Measurements from ENCODE around the gene CAMK1D. TPM values are rescaled to one million over a fixed set of nuclear protein-coding genes. Genes with fewer than 3 reads are reported as not detected.

Gene CAMK1D
- total and polyA plus RNA-seq, 2 experiments from 2014 or later: 4.6 to 7.2 TPM

GRCh38 chr10:12455766-12456165 is 106.4 kb downstream of the CAMK1D start (continued):
- TF ChIP-seq ZNF462 (CRISPR knock-in tag; IDR thresholded peaks at IDR 0.05): no peak

GRCh38 chr10:12459340-12459739 is 110.0 kb downstream of the CAMK1D start:
- Mint-ChIP-seq H3K27ac (no peak overlapping the region), H3K9me3 (no peaks in the 10 kb centered on the region), H3K4me1 (peaks cover 4% of the 10 kb centered on the region; the same call in 1 of the 3 replicates), H3K36me3 (ENCODE audit: low read depth) (no peaks in the 10 kb centered on the region), H3K4me3 (no peak overlapping the region), H3K27me3 (ENCODE audit: insufficient read depth, low read depth, poor library complexity) (peaks cover 2% of the 10 kb centered on the region)
- ATAC-seq (no peak), DNase-seq (ENCODE audit: low spot score) (no peak)
- Histone ChIP-seq H3K27ac (ENCODE audit: low read depth) (no peak overlapping the region), H4K20me1 (replicated peaks; ENCODE audit: insufficient read depth) (no peaks in the 10 kb centered on the region), H3K4me2 (no peak overlapping the region), H3K9me2 (ENCODE audit: insufficient read depth) (no peaks in the 10 kb centered on the region), H3K4me1 (ENCODE audit: insufficient read depth) (no peaks in the 10 kb centered on the region; the same call in 1 of the 2 replicates), H3K36me3 (ENCODE audit: insufficient read depth) (no peaks in the 10 kb centered on the region), H3F3A (replicated peaks; ENCODE audit: low read depth) (no peaks in the 10 kb centered on the region), H3K27me3 (ENCODE audit: insufficient read depth) (no peaks in the 10 kb centered on the region), H2AFZ (no peak overlapping the region), H3K79me2 (replicated peaks; ENCODE audit: insufficient read depth) (no peaks in the 10 kb centered on the region), H3K4me3 (no peak overlapping the region)
- TF ChIP-seq NANOG (IDR thresholded peaks at IDR 0.05; ENCODE audit: borderline replicate concordance) (no peak), ZNF331 (CRISPR knock-in tag; IDR thresholded peaks at IDR 0.05; ENCODE audit: low read depth) (no peak), ZNF114 (CRISPR knock-in tag; IDR thresholded peaks at IDR 0.05) (no peak), POLR2AphosphoS5 (IDR thresholded peaks at IDR 0.05; ENCODE audit: low read depth) (no peak), CTCF (conservative IDR thresholded peaks at IDR 0.05; ENCODE audit: low read depth in 2 of 2) (no peak), EZH2 (IDR thresholded peaks at IDR 0.05; ENCODE audit: low read depth, unreplicated experiment) (no peak), EZH2phosphoT487 (IDR thresholded peaks at IDR 0.05; ENCODE audit: unreplicated experiment) (no peak), REST (IDR thresholded peaks at IDR 0.05; ENCODE audit: unreplicated experiment) (no peak)
